Measurements from ENCODE around the gene GAB2.

GAB2 gene

GRCh38 chr11:78208257-78209165 lies 209.1 kb downstream of the GAB2 start:
- no peak for DNase-seq

- no peak for DNase-seq
Measured at GRCh38 chr11:78207532-78208256, 209.9 kb downstream of the GAB2 start.

DNA sequence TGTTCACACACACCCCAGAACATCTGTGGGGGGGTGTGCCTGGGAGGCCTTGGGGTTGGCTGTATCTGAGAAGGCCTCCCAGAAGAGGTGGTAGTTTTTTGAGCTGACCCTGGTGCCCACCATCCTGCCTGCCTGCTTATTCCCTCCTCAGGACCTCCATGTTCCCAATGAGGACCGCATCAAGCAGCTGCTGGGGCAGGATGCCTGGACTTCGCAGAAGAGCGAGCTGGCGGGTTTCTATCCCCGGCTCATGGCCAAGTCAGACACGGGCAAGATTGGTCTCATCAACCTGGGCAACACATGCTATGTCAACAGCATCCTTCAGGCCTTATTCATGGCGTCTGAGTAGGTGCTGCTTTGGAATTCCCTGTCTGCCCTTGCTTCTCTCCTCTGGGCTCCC lies 211.9 kb downstream of the GAB2 start:
- DNase-seq, result no peak

GRCh38 chr11:78205256-78205655 lies 212.4 kb downstream of the GAB2 start:
- no peak for DNase-seq

DNA sequence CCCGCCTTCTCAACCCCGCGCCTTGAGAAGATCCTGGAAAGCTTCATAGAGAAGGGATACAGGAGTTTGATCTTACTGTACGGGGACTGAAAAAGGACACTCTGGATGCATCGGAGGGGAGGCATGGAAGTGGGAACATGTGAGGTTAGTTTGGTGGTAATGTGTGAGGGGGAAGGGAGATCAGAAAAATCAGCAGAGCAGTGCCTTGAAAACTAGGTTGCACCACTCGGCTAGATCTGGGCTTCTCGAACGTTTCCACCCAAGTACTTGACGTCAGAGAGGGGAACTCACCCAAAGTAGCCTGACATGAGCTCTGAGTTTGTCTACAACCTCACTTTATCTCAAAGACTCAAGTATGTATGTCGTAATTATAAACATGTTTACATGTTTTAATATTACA lies 214.4 kb downstream of the GAB2 start:
- DNase-seq, result peak in 1 of 58 donors; percentile 9

DNA sequence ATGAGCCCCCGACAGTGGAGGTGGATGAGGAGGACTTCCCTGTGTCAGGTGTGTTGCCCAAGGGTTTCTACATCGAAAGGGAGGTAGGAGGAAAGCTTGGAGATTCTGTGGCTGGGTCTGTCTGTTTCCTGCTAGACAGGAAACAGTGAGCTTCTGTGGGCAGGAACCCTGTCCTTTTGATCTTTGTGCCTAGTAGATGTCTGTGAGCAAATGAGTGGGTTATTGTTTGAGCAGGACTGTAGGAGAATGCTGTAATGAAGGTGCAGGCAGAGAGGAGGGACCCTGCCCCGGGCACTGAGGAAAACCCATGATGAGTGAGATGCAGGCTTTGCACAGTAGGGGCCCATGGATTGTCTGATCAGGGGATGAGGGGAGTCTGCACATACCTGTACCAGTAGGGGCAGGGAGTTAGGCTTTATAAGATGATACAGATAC lies 214.9 kb downstream of the GAB2 start:
- no peak for DNase-seq

GRCh38 chr11:78201096-78201818 lies 216.4 kb downstream of the GAB2 start:
- no peak for DNase-seq

DNA sequence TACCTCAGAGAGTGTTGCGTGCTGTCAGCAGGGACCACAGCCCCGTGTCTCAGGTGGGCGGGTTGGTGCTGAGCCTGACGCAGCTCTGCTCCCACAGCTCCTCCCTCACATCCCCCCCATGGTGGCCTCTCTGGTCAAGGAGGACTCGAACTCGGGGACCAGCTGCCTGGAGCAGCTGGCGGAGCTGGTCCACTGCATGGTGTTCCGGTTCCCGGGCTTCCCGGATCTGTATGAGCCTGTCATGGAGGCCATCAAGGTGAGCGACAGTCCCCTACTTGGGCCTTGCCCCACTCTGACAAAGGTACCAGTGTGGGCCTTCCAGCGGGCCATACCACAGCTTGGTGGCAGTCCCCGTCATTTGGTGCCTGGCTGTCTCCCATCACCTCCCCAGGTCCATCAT lies 217.1 kb downstream of the GAB2 start:
- DNase-seq, result no peak

- DNase-seq, result no peak
Measured at GRCh38 chr11:78200061-78200460, 217.6 kb downstream of the GAB2 start.

DNA sequence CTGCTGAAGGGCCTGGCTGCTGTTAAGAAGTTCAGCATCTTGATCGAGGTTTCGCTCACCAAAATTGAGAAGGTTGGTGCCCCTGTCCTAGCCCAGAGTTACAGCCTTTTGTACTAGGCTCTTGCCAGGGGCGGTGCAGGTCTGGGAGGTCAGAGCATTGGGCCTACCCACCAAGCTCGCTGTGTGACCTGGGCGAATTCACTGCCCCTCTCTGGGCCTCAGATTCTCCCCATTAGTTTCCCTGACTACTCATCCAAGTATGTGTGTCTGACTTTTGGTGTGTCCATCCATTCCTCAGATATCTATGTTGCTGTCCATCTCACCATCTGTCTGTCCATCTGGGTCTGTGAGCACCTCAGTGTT lies 218.0 kb downstream of the GAB2 start:
- DNase-seq, result no peak

- DNase-seq, result no peak
Measured at GRCh38 chr11:78199015-78199652, 218.5 kb downstream of the GAB2 start.

- DNase-seq, result no peak
Measured at GRCh38 chr11:78197816-78198215, 219.8 kb downstream of the GAB2 start.

- DNase-seq, result no peak
Measured at GRCh38 chr11:78196661-78197091, 220.9 kb downstream of the GAB2 start.

GRCh38 chr11:78195917-78196560 lies 221.6 kb downstream of the GAB2 start:
- DNase-seq, result peak in 1 of 58 donors; percentile 16

DNA sequence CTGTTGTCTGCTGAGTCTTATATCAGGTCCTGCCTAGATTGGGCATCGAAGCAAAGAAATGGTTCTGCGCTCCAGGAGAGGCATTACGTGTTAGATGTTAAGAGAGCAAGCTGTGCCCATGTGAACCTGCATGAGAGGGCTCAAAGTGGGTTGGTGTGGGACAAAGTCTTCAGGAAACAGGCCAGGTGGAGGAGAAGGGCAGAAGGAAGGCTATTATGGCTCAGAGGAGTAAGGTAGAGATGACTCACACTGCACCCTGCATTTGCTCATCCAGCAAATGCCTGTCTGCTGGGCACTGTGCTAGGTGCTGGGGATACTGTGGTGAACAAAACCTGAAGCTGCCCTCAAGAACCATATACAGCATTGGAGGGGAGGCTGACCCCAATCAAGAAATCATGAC lies 223.1 kb downstream of the GAB2 start:
- DNase-seq, result no peak

- DNase-seq, result no peak
Measured at GRCh38 chr11:78193806-78194205, 223.8 kb downstream of the GAB2 start.

GRCh38 chr11:78192911-78193351 lies 224.7 kb downstream of the GAB2 start:
- no peak for DNase-seq

DNA sequence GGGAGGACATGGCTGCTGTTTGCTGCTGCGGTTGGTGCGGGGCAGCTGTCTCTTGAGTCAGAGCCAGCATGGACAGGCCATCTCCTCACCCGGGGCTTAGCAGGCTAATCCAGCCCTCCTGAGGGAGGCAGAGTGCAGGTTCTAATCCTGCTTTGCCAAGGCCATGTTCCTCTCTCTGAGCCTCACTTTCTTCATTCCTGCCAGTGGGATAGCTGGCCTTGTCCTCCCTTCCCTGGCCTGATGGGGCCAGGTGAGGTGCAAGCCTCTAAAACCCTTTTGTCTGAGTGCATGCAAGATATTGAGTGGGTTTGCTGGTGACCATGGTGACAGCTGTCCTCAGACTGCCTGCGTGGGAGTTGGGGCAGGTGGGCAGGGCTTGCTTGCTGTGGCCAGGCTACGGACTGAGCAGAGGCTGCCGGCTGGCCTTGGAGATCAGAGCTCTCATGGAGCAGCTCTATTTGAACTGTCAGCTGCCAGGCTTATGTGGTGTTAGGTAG lies 225.3 kb downstream of the GAB2 start:
- no peak for DNase-seq

- no peak for DNase-seq
Measured at GRCh38 chr11:78190871-78191538, 226.6 kb downstream of the GAB2 start.

DNA sequence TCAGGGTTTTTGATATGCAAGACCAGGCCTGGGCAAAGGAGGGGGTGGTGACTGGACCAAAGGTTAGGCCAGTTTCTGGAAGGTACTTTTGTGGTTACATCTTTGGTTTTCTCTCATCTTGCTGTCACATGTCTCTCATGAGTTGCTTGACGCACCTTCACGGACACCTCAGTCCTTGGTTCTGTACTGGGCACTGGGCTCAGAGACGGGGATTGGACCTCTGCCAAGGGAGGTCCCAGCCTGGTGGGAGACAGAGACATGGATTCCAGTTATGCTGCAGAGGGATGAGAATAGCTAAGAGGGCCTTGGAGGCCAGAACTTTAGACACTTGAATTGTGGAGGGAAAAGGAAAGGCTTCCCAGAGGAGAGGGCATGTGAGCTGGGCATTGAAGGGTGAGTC lies 227.2 kb downstream of the GAB2 start:
- DNase-seq, result no peak
